Smooth muscle cell (in vitro differentiated cells): Measurements from ENCODE around the gene SACM1L. TPM values are rescaled to one million over a fixed set of nuclear protein-coding genes. Genes with fewer than 3 reads are reported as not detected.

Source experiments
- DNase-seq: peaks from one replicate; lab custom pipeline; 2025; ENCODE audit not compliant: unreplicated experiment; lab: John Stamatoyannopoulos, UW
- H2AFZ ChIP-seq: fragments of 200-600 bp; sonication (generic); 2 replicates; pipeline ENCODE4 v1.6.0; 2016; ENCODE audit warnings: antibody characterized with exemption, low read depth, mild to moderate bottlenecking
- H3F3A ChIP-seq: fragments of 200-600 bp; sonication (generic); 2 replicates; pipeline ENCODE4 v1.6.0; 2017; ENCODE audit warnings: antibody characterized with exemption, low read depth
- H3K27ac ChIP-seq: fragments of 200-600 bp; sonication (generic); 2 replicates; pipeline ENCODE4 v1.5.1; 2016; ENCODE audit warnings: low read depth, mild to moderate bottlenecking
- H3K27me3 ChIP-seq: fragments of 200-600 bp; sonication (generic); 2 replicates; pipeline ENCODE4 v1.6.1; 2016; ENCODE audit warnings: low read depth, mild to moderate bottlenecking
- H3K36me3 ChIP-seq: fragments of 200-600 bp; sonication (generic); 2 replicates; pipeline ENCODE4 v1.5.1; 2016; ENCODE audit warnings: low read depth
- H3K4me1 ChIP-seq: fragments of 200-600 bp; sonication (generic); 2 replicates; pipeline ENCODE4 v1.5.1; 2016; ENCODE audit warnings: low read depth
- H3K4me2 ChIP-seq: fragments of 200-600 bp; sonication (generic); 2 replicates; pipeline ENCODE4 v1.6.0; 2016; ENCODE audit warnings: mild to moderate bottlenecking
- H3K4me3 ChIP-seq: fragments of 200-600 bp; sonication (generic); 2 replicates; pipeline ENCODE4 v1.5.1; 2016; ENCODE audit warnings: mild to moderate bottlenecking
- H3K79me2 ChIP-seq: fragments of 200-600 bp; sonication (generic); 2 replicates; pipeline ENCODE4 v1.6.0; 2016; ENCODE audit warnings: low read depth, mild to moderate bottlenecking
- H3K9ac ChIP-seq: fragments of 200-600 bp; sonication (generic); 2 replicates; pipeline ENCODE4 v1.6.0; 2016; ENCODE audit warnings: low read depth
- H3K9me3 ChIP-seq: fragments of 200-600 bp; sonication (generic); replicated peaks from 2 replicates; pipeline ENCODE4 v1.5.1; 2016; ENCODE audit warnings: low read depth
- H4K20me1 ChIP-seq: fragments of 200-600 bp; sonication (generic); 2 replicates; pipeline ENCODE4 v1.6.0; 2016; ENCODE audit warnings: low read depth
- WGBS: methylation state at CpG from one replicate; pipeline ENCODE4 v1.1.7; 2016; ENCODE audit warnings: low lambda C conversion rate; 5-methylcytosine and 5-hydroxymethylcytosine counted together
- polyA plus RNA-seq: library from polyadenylated mRNA; unstranded; fragments of >200 nt; fragmentation: Nextera tagmentation; extraction: Ambion mirVana; gene quantifications from 2 replicates; pipeline ENCODE4 v1.2.1, GENCODE V29; 2016
- total RNA-seq: library from RNA; depleted of rRNA; stranded (reverse); fragments of >200 nt; gene quantifications from 2 replicates; pipeline ENCODE4 v1.2.3, GENCODE V29; 2014
- TF ChIP-seq, protein P1 (sequence below): fragments of 200-600 bp; sonication (generic); IDR thresholded peaks from 2 replicates; pipeline ENCODE4 v1.5.1; 2017; ENCODE audit warnings: borderline replicate concordance, mild to moderate bottlenecking, antibody characterized with exemption; ENCODE audit not compliant: insufficient read depth, poor library complexity, severe bottlenecking

SACM1L gene
- total and polyA plus RNA-seq, 2 experiments from 2014 or later: 12.9 to 24.7 TPM

DNA sequence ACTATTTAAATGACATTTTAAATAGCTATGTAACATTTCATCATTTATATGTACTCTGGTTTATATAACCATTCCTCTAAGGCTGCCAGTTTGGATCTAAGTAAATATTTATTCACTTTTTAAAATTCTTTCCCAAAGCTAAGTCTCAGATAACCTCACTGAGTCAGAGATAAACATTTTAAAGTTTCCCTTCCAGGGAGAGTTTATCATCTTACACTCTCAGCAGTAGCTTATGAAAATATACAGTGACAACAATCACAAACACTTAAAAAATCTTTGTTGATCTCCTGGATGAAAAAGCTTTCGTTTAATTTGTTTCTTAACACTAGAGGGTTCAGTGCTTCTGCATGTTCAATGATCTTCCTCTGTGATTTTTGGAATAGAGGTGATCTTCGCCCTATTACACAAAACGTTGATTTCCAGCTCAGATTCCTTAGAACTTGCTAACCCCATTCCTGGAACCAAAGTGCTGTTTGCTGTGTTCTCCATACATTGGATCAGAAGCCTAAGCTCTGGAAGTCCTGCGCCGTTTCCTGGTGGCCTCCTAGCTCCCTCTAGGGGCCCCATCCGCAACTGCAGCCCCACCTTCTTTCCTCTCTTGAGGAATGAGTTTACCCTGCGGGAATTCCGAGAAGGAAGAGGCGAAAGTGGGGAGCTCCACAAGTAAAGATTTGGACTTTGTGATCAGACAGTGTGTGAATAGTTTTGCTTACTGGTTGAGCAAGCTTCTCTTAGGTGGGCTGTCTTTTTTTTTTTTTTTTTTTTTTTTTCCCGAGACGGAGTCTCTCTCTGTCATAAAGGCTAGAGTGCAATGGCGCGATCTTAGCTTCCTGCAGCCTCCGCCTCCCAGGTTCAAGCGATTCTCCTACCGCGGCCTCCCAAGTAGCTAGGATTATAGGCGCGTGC lies 29.3 kb upstream of the SACM1L start:
- peak overlapping the region; percentile 6 for H3K4me2 ChIP-seq

DNA sequence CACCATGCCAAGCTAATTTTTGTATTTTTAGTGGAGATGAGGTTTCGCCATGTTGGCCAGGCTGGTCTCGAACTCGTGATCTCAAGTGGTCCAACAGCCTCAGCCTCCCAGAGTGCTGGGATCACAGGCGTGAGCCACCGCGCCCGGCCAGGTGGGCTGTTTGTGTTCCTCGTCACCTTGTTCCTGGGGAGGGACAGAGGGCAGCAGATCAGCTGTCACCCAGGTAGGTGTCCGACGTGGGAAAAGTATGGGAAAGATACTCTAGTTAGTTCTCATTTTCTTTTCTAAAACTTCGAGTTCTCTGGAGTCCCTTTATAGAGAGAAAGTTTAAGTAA lies 28.7 kb upstream of the SACM1L start:
- Histone ChIP-seq H3K27ac (no peak overlapping the region), H3K4me2 (no peak overlapping the region), H3K9ac (no peak overlapping the region), H3K36me3 (no peaks in the 10 kb centered on the region), H4K20me1 (no peaks in the 10 kb centered on the region), H2AFZ (no peak overlapping the region), H3F3A (peaks cover 19% of the 10 kb centered on the region), H3K79me2 (no peaks in the 10 kb centered on the region), H3K4me3 (no peak overlapping the region), H3K9me3 (no peaks in the 10 kb centered on the region), H3K4me1 (no peaks in the 10 kb centered on the region), H3K27me3 (no peaks in the 10 kb centered on the region)
- DNase-seq: no peak
- TF ChIP-seq, protein P1, sequence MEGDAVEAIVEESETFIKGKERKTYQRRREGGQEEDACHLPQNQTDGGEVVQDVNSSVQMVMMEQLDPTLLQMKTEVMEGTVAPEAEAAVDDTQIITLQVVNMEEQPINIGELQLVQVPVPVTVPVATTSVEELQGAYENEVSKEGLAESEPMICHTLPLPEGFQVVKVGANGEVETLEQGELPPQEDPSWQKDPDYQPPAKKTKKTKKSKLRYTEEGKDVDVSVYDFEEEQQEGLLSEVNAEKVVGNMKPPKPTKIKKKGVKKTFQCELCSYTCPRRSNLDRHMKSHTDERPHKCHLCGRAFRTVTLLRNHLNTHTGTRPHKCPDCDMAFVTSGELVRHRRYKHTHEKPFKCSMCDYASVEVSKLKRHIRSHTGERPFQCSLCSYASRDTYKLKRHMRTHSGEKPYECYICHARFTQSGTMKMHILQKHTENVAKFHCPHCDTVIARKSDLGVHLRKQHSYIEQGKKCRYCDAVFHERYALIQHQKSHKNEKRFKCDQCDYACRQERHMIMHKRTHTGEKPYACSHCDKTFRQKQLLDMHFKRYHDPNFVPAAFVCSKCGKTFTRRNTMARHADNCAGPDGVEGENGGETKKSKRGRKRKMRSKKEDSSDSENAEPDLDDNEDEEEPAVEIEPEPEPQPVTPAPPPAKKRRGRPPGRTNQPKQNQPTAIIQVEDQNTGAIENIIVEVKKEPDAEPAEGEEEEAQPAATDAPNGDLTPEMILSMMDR: no peak
- WGBS: 97% methylated on average over 11 of the region's 11 CpGs

More for the DNA sequence above, 29.3 kb upstream of the SACM1L start:
- TF ChIP-seq, protein P1: peak; percentile 90
- DNase-seq: peak; percentile 32
- H2AFZ ChIP-seq: no peak overlapping the region
- H3K4me3 ChIP-seq: no peak overlapping the region
- 64% methylated on average over 17 of the region's 19 CpGs for WGBS
- no peaks in the 10 kb centered on the region for H4K20me1 ChIP-seq
- H3K9ac ChIP-seq: no peak overlapping the region
- H3K27me3 ChIP-seq: no peaks in the 10 kb centered on the region
- H3K36me3 ChIP-seq: no peaks in the 10 kb centered on the region
- H3K9me3 ChIP-seq: no peaks in the 10 kb centered on the region
- H3F3A ChIP-seq: peaks cover 19% of the 10 kb centered on the region
- no peaks in the 10 kb centered on the region for H3K4me1 ChIP-seq
- H3K27ac ChIP-seq: peak overlapping the region; percentile 75
- no peaks in the 10 kb centered on the region for H3K79me2 ChIP-seq

DNA sequence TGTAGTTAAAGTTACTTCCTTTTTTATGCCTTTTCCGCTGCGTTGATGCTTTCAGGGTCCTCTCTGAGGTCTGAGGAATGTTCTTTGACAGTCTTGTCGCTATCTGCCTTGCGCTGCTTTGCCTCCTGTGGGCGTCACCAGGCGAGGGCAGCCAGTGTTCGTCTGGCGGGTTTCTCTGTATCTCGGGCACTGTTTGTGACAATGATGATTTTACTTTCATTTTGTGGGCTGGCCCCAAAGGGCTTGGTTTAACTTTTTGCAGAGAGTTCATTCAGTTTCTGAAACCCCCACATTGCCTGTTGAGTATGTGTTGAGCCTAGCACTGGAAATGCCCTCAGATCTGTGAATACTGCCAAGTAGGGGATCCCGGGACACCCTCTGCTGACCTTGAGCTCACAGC lies 24.6 kb upstream of the SACM1L start:
- Histone ChIP-seq H4K20me1 (peaks cover 7% of the 10 kb centered on the region), H3K79me2 (no peaks in the 10 kb centered on the region), H3K4me3 (peak overlapping the region; percentile 22), H3K9me3 (no peaks in the 10 kb centered on the region), H3K9ac (no peak overlapping the region), H3F3A (peaks cover 33% of the 10 kb centered on the region), H3K36me3 (no peaks in the 10 kb centered on the region), H3K4me1 (no peaks in the 10 kb centered on the region), H3K4me2 (peak overlapping the region; percentile 76), H2AFZ (no peak overlapping the region), H3K27me3 (no peaks in the 10 kb centered on the region), H3K27ac (no peak overlapping the region)
- WGBS: 60% methylated on average over 10 of the region's 10 CpGs
- TF ChIP-seq, protein P1: no peak
- DNase-seq: no peak
